IMR-90 (cell line): ENCODE results near the gene ATP5PD. TPM values are rescaled to one million over a fixed set of nuclear protein-coding genes. Genes with fewer than 3 reads are reported as not detected.

ENCODE experiments used
- ATAC-seq: fragments of 200-7000 bp; cut with Tn5 transposase; 2 replicates; pipeline ENCODE4 v1.9.1; 2020; ENCODE audit warnings: low read depth, mild to moderate bottlenecking, moderate library complexity
- BruUV-seq: library from RNA; stranded (reverse); fragments of 400-500 nt; replicated peaks from 2 replicates; lab custom pipeline; 2021; lab: Mats Ljungman, UMichigan
- CTCF ChIA-PET: fragments of 300-600 bp; formaldehyde crosslinking; extraction: SDS; loops from one replicate; lab custom pipeline; 2021; ENCODE audit warnings: antibody characterized with exemption; lab: Yijun Ruan, JAX
- POLR2A ChIA-PET: fragments of 300-600 bp; sonication (Branson Sonifier 250); formaldehyde crosslinking; loops from one replicate; lab custom pipeline; 2022; ENCODE audit warnings: antibody characterized with exemption; ENCODE audit not compliant: unreplicated experiment; lab: Charles Lee
- DNase-seq: peaks from one replicate; pipeline ENCODE4 v3.0.0; 2013
- H2AFZ ChIP-seq: replicated peaks from 2 replicates; pipeline ENCODE3; 2013; ENCODE audit warnings: low read length, mild to moderate bottlenecking; ENCODE audit not compliant: poor library complexity
- H2AK5ac ChIP-seq: 2 replicates; pipeline ENCODE4 v1.6.1; 2013; ENCODE audit warnings: low read depth, low read length, inconsistent platforms
- H2AK9ac ChIP-seq: replicated peaks from 2 replicates; pipeline ENCODE3; 2013; ENCODE audit warnings: mild to moderate bottlenecking, low read depth, low read length, moderate library complexity; ENCODE audit not compliant: poor library complexity
- H2BK120ac ChIP-seq: 2 replicates; pipeline ENCODE4 v1.6.1; 2013; ENCODE audit warnings: low read depth, low read length, inconsistent platforms
- H2BK15ac ChIP-seq: 3 replicates; pipeline ENCODE4 v1.6.1; 2013; ENCODE audit warnings: low read depth, low read length, inconsistent platforms
- H2BK20ac ChIP-seq: 2 replicates; pipeline ENCODE4 v1.6.1; 2013; ENCODE audit warnings: low read depth, mild to moderate bottlenecking, inconsistent platforms, low read length, moderate library complexity
- H2BK5ac ChIP-seq: 2 replicates; pipeline ENCODE4 v1.6.1; 2013; ENCODE audit warnings: mild to moderate bottlenecking, low read depth, low read length, inconsistent platforms; ENCODE audit not compliant: poor library complexity, severe bottlenecking
- H3K14ac ChIP-seq: replicated peaks from 2 replicates; pipeline ENCODE4 v1.6.1; 2013; ENCODE audit warnings: low read depth, low read length, inconsistent platforms
- H3K18ac ChIP-seq: 2 replicates; pipeline ENCODE4 v1.6.1; 2013; ENCODE audit warnings: low read depth, low read length, control low read depth
- H3K23ac ChIP-seq: 2 replicates; pipeline ENCODE4 v1.6.1; 2013; ENCODE audit warnings: low read depth, low read length, inconsistent platforms
- H3K27ac ChIP-seq: 2 replicates; pipeline ENCODE4 v1.5.1; 2013; ENCODE audit warnings: mild to moderate bottlenecking, control low read depth, low read length; ENCODE audit not compliant: insufficient read depth
- H3K27me3 ChIP-seq: 2 replicates; pipeline ENCODE4 v1.6.1; 2013; ENCODE audit warnings: low read length; ENCODE audit not compliant: control insufficient read depth, insufficient read depth
- H3K36me3 ChIP-seq: 2 replicates; pipeline ENCODE4 v1.6.1; 2013; ENCODE audit warnings: low read length, mixed read lengths; ENCODE audit not compliant: control insufficient read depth, insufficient read depth
- H3K4ac ChIP-seq: 2 replicates; pipeline ENCODE4 v1.6.1; 2013; ENCODE audit warnings: low read depth, low read length, inconsistent platforms
- H3K4me1 ChIP-seq: 2 replicates; pipeline ENCODE4 v1.6.1; 2013; ENCODE audit warnings: low read length, mixed read lengths; ENCODE audit not compliant: control insufficient read depth, insufficient read depth
- H3K4me2 ChIP-seq: 2 replicates; pipeline ENCODE4 v1.6.1; 2013; ENCODE audit warnings: low read depth, mild to moderate bottlenecking, control low read depth, low read length, moderate library complexity
- H3K4me3 ChIP-seq: 2 replicates; pipeline ENCODE4 v1.5.1; 2013; ENCODE audit warnings: low read depth, mild to moderate bottlenecking, control low read depth, low read length, moderate library complexity; ENCODE audit not compliant: insufficient read depth
- H3K56ac ChIP-seq: 2 replicates; pipeline ENCODE4 v1.6.1; 2013; ENCODE audit warnings: low read length, inconsistent platforms; ENCODE audit not compliant: insufficient read depth; ENCODE audit errors: extremely low read depth
- H3K79me1 ChIP-seq, 2 experiments: 2 replicates each; pipeline ENCODE4 v1.6.1; 2013; ENCODE audit warnings: low read length in 2 of 2, inconsistent platforms in 1 of 2, low read depth in 1 of 2
- H3K9ac ChIP-seq: 2 replicates; pipeline ENCODE4 v1.6.1; 2013; ENCODE audit warnings: low read depth, low read length, control low read depth
- H3K9me1 ChIP-seq: 2 replicates; pipeline ENCODE4 v1.6.1; 2013; ENCODE audit warnings: low read length, inconsistent platforms; ENCODE audit not compliant: insufficient read depth
- H3K9me3 ChIP-seq: 2 replicates; pipeline ENCODE4 v1.6.1; 2013; ENCODE audit warnings: low read length; ENCODE audit not compliant: control insufficient read depth, insufficient read depth
- H4K20me1 ChIP-seq: 2 replicates; pipeline ENCODE4 v1.6.1; 2013; ENCODE audit warnings: low read length, inconsistent platforms; ENCODE audit not compliant: insufficient read depth
- H4K5ac ChIP-seq: 2 replicates; pipeline ENCODE4 v1.6.1; 2013; ENCODE audit warnings: mild to moderate bottlenecking, low read depth, low read length, control low read depth
- H4K8ac ChIP-seq, 2 experiments: 2 replicates each; pipeline ENCODE4 v1.6.1; 2013; ENCODE audit warnings: low read depth in 2 of 2, low read length in 2 of 2, control low read depth in 1 of 2, inconsistent platforms in 1 of 2
- H4K91ac ChIP-seq: 2 replicates; pipeline ENCODE4 v1.6.1; 2013; ENCODE audit warnings: low read depth, low read length, inconsistent platforms; ENCODE audit not compliant: insufficient read depth
- BHLHE40 ChIP-seq: fragments of 150-350 bp; IDR thresholded peaks from 2 replicates; pipeline ENCODE4 v1.6.1; 2016; ENCODE audit warnings: mild to moderate bottlenecking, low read depth, low read length
- CEBPB ChIP-seq: IDR thresholded peaks from 2 replicates; pipeline ENCODE4 v1.6.1; 2012; ENCODE audit warnings: low read depth, low read length, improper control_type of control experiment
- CHD1 ChIP-seq: IDR thresholded peaks from 2 replicates; pipeline ENCODE4 v1.6.1; 2012; ENCODE audit warnings: low read depth, low read length, improper control_type of control experiment
- MAFK ChIP-seq: IDR thresholded peaks from 2 replicates; pipeline ENCODE4 v1.6.1; 2012; ENCODE audit warnings: low read depth, low read length, improper control_type of control experiment
- RAD21 ChIP-seq: IDR thresholded peaks from 2 replicates; pipeline ENCODE4 v1.6.1; 2012; ENCODE audit warnings: low read length, improper control_type of control experiment
- WGBS, 2 experiments: methylation state at CpG; one replicate each; pipeline versions ENCODE4 v1.1.5 to v1.1.7; 2013; ENCODE audit warnings: missing lambda C conversion rate in 2 of 2; ENCODE audit not compliant: insufficient read length in 1 of 2; ENCODE audit errors: extremely low coverage in 2 of 2; 5-methylcytosine and 5-hydroxymethylcytosine counted together
- dilution Hi-C: fragments of 300-500 bp; cut with HindIII; formaldehyde crosslinking; loops from one replicate; pipeline ENCODE4 v1.14.3; 2018; ENCODE audit warnings: low sequenced_read_pairs; ENCODE audit not compliant: unreplicated experiment
- in situ Hi-C: fragments of 300-500 bp; cut with MboI; formaldehyde crosslinking; loops from 3 replicates; pipeline ENCODE4 v1.14.3; 2019; ENCODE audit warnings: low sequenced_read_pairs, inconsistent platforms, mixed read lengths
- intact Hi-C: fragments of 100-400 bp; cut with micrococcal nuclease; formaldehyde crosslinking; loops from 2 replicates; pipeline ENCODE4 v1.10.0; 2022
- polyA plus RNA-seq, 3 experiments: library from polyadenylated mRNA; depleted of rRNA; stranded (reverse); fragments of >200 nt; gene quantifications; 2 replicates each; pipeline ENCODE4 v1.2.3, GENCODE V29; 2012; ENCODE audit warnings: low replicate concordance in 1 of 3
- total RNA-seq: library from RNA; depleted of rRNA; stranded (reverse); fragments of >200 nt; gene quantifications from 2 replicates; pipeline ENCODE4 v1.2.3, GENCODE V29; 2012
- TF ChIP-seq, protein P1 (sequence below): conservative IDR thresholded peaks from 2 replicates; pipeline ENCODE4 v1.5.1; 2012; ENCODE audit warnings: mild to moderate bottlenecking, low read depth, low read length, improper control_type of control experiment

Gene ATP5PD
- total and polyA plus RNA-seq, 2 of the 4 experiments (the other 2 are of a cell fraction) = 373 to 425 TPM

DNA sequence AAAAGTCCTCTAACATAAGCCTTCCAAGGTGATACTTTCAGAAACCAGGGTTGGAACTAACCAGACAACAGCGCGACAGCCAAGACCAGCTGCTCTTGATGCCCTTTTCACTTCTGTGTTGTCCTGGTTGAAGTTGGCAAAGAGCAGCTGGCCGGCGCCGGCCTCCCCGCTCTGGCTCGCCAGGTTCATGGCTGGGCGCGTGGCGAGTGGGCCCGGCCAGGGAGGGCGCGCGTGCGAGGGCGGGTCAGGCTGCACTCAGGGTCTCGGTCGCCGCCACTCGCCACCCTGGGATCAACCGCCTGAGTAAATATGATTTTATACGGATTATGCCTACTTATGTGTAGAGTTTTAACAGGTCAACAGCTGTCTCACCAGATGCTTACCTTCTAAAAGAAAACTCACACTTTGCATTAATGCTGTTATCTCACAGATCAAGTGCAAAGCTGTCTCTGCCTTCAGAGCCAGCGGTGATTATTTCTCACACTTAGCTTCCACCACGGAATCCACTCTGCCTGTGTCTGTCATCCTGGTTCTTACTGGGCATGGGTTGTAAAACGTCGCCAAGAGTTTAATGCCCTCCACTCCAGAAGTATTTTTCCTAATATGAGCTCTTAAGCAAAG is 13.8 kb upstream of the ATP5PD start:
- ChIA-PET CTCF (interaction anchor here (0.6 to 2.3 kb wide), 12 partner anchors 10 to 321 kb away, joined by 3 to 13 read pairs (median 4); no protein-coding TSS in a partner anchor), POLR2A (no interaction called here)
- Histone ChIP-seq H2AK5ac (no peak overlapping the region), H3K27ac (peak overlapping the region; percentile 31; the same call in 1 of the 2 replicates), H3K4ac (no peak overlapping the region), H3K9me3 (no peaks in the 10 kb centered on the region), H2AFZ (no peak overlapping the region), H3K4me1 (peaks cover 6% of the 10 kb centered on the region; the same call in 1 of the 2 replicates), H2BK120ac (no peak overlapping the region), H3K9ac (no peak overlapping the region), H3K9me1 (0 out of 2 replicates have a peak, but pooled peaks cover 3% of the 10 kb centered on the region), H2BK5ac (no peak overlapping the region), H3K36me3 (peaks cover 50% of the 10 kb centered on the region), H3K56ac (no peak overlapping the region), H3K14ac (no peak overlapping the region), H2BK20ac (no peak overlapping the region), H2AK9ac (no peak overlapping the region), H3K79me1 (peaks cover 3 to 5% of the 10 kb centered on the region in 2 experiments; a peak in 3 of 4 replicates), H3K23ac (no peak overlapping the region), H2BK15ac (no peak overlapping the region), H4K8ac (no peak overlapping the region), H4K91ac (no peak overlapping the region), H3K4me2 (no peak overlapping the region), H3K4me3 (no peak overlapping the region), H4K5ac (no peak overlapping the region), H3K18ac (no peak overlapping the region), H3K27me3 (no peaks in the 10 kb centered on the region), H4K20me1 (no peaks in the 10 kb centered on the region)
- DNase-seq (no peak), ATAC-seq (no peak)
- BruUV-seq = no TSS peak
- intact Hi-C loops = loop anchor here (5.0 to 10.0 kb wide), 2 partner anchors 52 to 144 kb away; partner anchors contain the start of gene NUP85
- 92% methylated on average over 2 of the region's 26 CpGs; no CpG with 5 or more reads in 1 of the 2 experiments for WGBS, 2 experiments
- TF ChIP-seq BHLHE40 (no peak), CHD1 (no peak), RAD21 (no peak), CEBPB (no peak), MAFK (no peak)
- TF ChIP-seq, protein P1, sequence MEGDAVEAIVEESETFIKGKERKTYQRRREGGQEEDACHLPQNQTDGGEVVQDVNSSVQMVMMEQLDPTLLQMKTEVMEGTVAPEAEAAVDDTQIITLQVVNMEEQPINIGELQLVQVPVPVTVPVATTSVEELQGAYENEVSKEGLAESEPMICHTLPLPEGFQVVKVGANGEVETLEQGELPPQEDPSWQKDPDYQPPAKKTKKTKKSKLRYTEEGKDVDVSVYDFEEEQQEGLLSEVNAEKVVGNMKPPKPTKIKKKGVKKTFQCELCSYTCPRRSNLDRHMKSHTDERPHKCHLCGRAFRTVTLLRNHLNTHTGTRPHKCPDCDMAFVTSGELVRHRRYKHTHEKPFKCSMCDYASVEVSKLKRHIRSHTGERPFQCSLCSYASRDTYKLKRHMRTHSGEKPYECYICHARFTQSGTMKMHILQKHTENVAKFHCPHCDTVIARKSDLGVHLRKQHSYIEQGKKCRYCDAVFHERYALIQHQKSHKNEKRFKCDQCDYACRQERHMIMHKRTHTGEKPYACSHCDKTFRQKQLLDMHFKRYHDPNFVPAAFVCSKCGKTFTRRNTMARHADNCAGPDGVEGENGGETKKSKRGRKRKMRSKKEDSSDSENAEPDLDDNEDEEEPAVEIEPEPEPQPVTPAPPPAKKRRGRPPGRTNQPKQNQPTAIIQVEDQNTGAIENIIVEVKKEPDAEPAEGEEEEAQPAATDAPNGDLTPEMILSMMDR = no peak
- dilution Hi-C loops = no loop called here
- in situ Hi-C loops = loop anchor here (10.0 to 25.0 kb wide), 2 partner anchors 144 to 352 kb away; partner anchors contain the start of genes GRB2 and NUP85
